NCI-H2196 treated with DMSO at 0.1 percent for 48 hours (cell line): ENCODE measurements around the gene PAFAH1B2.
A peak's percentile ranks its signal among the peaks of the same experiment; 100 is the strongest.

Source experiments
- DNase-seq: peaks from one replicate; lab custom pipeline; 2025; ENCODE audit not compliant: unreplicated experiment; lab: John Stamatoyannopoulos, UW

The PAFAH1B2 gene

GRCh38 chr11:117220568-117220967 is 76.5 kb downstream of the PAFAH1B2 start:
- DNase-seq: no peak

DNA sequence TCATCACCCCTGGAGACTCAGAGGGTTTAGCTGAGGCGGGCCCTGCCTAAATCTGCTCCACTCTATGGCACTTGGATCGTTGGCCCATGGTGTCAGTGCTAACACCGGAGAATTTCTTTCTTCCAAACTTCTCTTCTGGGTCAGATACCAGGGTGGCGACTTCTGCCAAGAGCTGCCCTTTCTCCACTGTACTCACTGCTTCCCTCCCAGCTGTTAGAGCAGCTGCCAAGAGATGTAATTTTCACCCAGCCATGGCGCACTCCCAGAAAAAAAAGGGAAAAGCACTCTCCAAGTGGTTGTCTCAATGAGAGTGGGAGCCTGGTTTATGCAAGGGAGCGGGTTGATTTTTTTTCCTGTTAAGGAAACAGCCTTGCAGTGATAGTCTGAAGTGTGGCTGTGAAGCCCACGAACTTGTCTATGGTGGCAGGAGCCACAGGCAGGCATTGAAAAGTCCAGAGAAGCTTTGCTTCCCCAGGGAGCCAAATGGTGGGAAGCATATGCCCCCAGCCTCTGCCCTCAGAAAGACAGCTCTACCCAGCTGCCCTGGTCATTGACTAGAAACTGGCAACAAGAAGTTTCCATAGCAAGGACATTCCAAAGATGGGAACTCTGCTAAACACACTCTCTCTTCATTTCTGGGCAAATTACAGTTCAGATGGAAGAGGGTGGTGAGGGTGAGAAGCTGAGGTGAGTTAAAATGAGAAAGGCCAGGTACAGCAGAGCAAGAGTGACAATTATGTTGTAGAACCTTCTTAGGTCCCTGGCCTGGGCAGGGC is 77.1 kb downstream of the PAFAH1B2 start:
- DNase-seq: no peak

GRCh38 chr11:117221775-117222517 is 77.9 kb downstream of the PAFAH1B2 start:
- peak; percentile 78 for DNase-seq

DNA sequence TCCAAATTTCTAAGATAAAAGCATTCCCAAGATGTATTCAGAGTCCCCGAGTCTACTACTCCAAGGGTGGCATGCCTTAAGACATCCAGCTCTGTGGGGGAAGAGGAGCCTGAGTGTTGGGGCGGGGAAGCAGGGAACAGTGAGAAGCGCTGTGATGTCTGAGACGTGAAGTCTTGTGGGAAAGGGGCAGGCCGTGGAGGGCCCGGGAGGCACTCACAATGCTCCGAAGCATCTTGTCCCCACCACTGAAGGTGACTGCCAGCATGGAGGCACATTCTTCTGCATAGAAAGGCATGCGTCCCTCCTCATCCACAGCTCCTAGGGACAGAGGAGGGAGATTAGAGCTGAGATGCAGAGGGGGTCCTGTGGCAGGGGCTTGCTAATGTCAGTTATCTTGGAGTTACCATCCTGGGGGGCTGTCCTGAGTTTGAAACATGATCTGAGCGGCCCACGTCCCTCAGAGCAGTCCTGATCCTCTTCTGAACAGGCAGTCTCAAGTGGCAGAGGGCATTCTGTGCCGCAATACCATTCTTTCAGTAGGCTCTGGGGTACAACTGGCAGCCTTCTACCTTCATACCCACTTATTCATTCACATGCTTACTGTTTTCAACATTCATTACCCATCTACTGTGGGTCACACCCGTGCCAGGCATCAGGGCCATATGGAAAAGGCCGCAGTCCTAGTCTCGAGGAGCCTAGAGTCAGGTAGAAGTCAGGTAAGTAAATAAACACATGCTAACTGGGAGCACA is 79.1 kb downstream of the PAFAH1B2 start:
- DNase-seq: no peak

DNA sequence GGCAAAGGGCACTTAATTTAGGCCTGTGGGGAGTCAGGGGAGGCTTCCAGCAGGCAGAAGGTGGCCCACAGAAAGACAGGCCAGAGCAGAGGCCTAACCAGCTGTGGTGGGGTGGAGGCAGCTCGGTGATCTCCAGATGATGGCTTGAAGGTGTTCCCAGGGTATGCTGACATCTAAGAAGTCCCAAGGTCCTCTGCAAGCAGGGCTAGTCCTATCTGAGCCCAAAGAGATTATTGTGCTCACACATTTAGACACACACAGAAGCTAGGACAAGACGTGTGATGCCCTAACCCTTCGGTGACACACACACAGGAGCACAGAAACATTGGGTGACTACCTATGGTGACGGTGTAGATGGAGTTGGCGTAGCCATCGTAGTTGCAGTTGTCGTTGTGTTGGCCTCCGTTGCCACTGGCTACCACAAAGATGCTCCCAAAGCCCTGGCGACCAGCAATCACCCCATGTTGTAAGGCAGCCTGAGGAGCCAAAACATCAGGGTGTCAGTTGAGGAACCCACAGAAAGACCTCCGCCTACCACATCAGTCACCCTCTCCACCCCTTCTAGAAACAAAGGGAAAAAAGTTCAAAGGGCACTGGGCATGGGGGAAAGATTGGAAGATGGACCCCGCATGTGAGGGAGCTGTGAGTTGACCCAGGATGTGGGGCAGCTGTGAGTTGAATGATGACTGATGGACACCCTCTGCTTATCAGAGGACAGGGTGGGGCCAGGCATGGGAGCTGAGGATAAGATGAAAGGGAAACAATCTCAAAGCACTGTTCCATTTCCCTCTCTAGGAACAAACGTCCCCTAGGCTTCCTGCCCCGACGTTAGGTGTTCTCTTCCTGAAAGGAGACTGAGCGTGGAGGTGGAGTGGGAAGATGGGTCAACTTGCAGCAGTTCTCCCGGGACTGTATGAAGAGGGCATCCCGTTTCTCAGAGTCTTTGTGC is 79.9 kb downstream of the PAFAH1B2 start:
- DNase-seq: no peak

- no peak for DNase-seq
These were observed 81.6 kb downstream of the PAFAH1B2 start for GRCh38 chr11:117225553-117226170.
